ENCODE data around the gene AFAP1L2. TPM values are rescaled to one million over a fixed set of nuclear protein-coding genes. Genes with fewer than 3 reads are reported as not detected.

The AFAP1L2 gene
- total RNA-seq, 1 donor from 2014 or later: 4.8 TPM

- no peaks in the 10 kb centered on the region for H3K36me3 ChIP-seq
- TF ChIP-seq EZH2 (IDR thresholded peaks at IDR 0.05): no peak
- H3K27ac Mint-ChIP-seq: no peak overlapping the region
- peaks cover 2% of the 10 kb centered on the region for H3K9me3 Mint-ChIP-seq
- peaks cover 7% of the 10 kb centered on the region for H3K36me3 Mint-ChIP-seq
- DNase-seq (ENCODE audit: low spot score): no peak
- H2AFZ ChIP-seq (replicated peaks): no peak overlapping the region
- no peak overlapping the region for H3K27ac ChIP-seq
- H3F3A ChIP-seq (ENCODE audit: low read depth): no peaks in the 10 kb centered on the region
- peaks cover 13% of the 10 kb centered on the region for H3K27me3 Mint-ChIP-seq (ENCODE audit: insufficient read depth, low read depth)
- peaks cover 16% of the 10 kb centered on the region for H3K4me1 ChIP-seq
- H3K9me3 ChIP-seq (ENCODE audit: low read depth): no peaks in the 10 kb centered on the region
- H3K4me3 Mint-ChIP-seq: no peak overlapping the region
- no peaks in the 10 kb centered on the region for H3K79me2 ChIP-seq (ENCODE audit: low read depth)
- no peaks in the 10 kb centered on the region for H4K20me1 ChIP-seq (ENCODE audit: low read depth)
- no peak overlapping the region for H3K4me3 ChIP-seq
- H3K4me1 Mint-ChIP-seq: peaks cover 32% of the 10 kb centered on the region
- no peaks in the 10 kb centered on the region for H3K27me3 ChIP-seq
- H3K9ac ChIP-seq: no peak overlapping the region
- no peak overlapping the region for H3K4me2 ChIP-seq
Measured at GRCh38 chr10:114389426-114389825, 14.9 kb downstream of the AFAP1L2 start.

- no peaks in the 10 kb centered on the region for H3F3A ChIP-seq (ENCODE audit: low read depth)
- no peak overlapping the region for H3K9ac ChIP-seq
- Mint-ChIP-seq H3K27ac (no peak overlapping the region), H3K9me3 (peaks cover 2% of the 10 kb centered on the region), H3K4me1 (peaks cover 25% of the 10 kb centered on the region), H3K4me3 (no peak overlapping the region), H3K27me3 (ENCODE audit: insufficient read depth, low read depth) (peaks cover 9% of the 10 kb centered on the region), H3K36me3 (peaks cover 10% of the 10 kb centered on the region)
- H3K4me2 ChIP-seq: no peak overlapping the region
- no peaks in the 10 kb centered on the region for H3K27me3 ChIP-seq
- no peaks in the 10 kb centered on the region for H3K9me3 ChIP-seq (ENCODE audit: low read depth)
- no peaks in the 10 kb centered on the region for H4K20me1 ChIP-seq (ENCODE audit: low read depth)
- TF ChIP-seq CTCF (IDR thresholded peaks at IDR 0.05): no peak
- no peak for TF ChIP-seq EZH2phosphoT487 (IDR thresholded peaks at IDR 0.05)
- no peak for TF ChIP-seq EZH2 (IDR thresholded peaks at IDR 0.05)
- no peak overlapping the region for H2AFZ ChIP-seq (replicated peaks)
- DNase-seq (ENCODE audit: low spot score): no peak
- peaks cover 5% of the 10 kb centered on the region for H3K4me1 ChIP-seq
- no peak overlapping the region for H3K4me3 ChIP-seq
- no peaks in the 10 kb centered on the region for H3K36me3 ChIP-seq
- no peak overlapping the region for H3K27ac ChIP-seq
- H3K79me2 ChIP-seq (ENCODE audit: low read depth): no peaks in the 10 kb centered on the region
Measured at GRCh38 chr10:114388275-114388674, 16.0 kb downstream of the AFAP1L2 start.

- peaks cover 2% of the 10 kb centered on the region for H3K9me3 Mint-ChIP-seq
- peaks cover 10% of the 10 kb centered on the region for H3K36me3 Mint-ChIP-seq
- Histone ChIP-seq H3F3A (ENCODE audit: low read depth) (no peaks in the 10 kb centered on the region), H3K9ac (no peak overlapping the region), H3K4me2 (no peak overlapping the region), H3K27ac (no peak overlapping the region), H3K79me2 (ENCODE audit: low read depth) (no peaks in the 10 kb centered on the region), H2AFZ (replicated peaks) (no peak overlapping the region), H3K9me3 (ENCODE audit: low read depth) (no peaks in the 10 kb centered on the region), H4K20me1 (ENCODE audit: low read depth) (no peaks in the 10 kb centered on the region), H3K27me3 (no peaks in the 10 kb centered on the region), H3K4me3 (no peak overlapping the region), H3K4me1 (peaks cover 3% of the 10 kb centered on the region), H3K36me3 (no peaks in the 10 kb centered on the region)
- DNase-seq (ENCODE audit: low spot score): peak; percentile 23
- H3K27ac Mint-ChIP-seq: no peak overlapping the region
- TF ChIP-seq CTCF (IDR thresholded peaks at IDR 0.05) (peak; percentile 50), EZH2 (IDR thresholded peaks at IDR 0.05) (no peak), EZH2phosphoT487 (IDR thresholded peaks at IDR 0.05) (no peak)
- H3K4me1 Mint-ChIP-seq: peaks cover 22% of the 10 kb centered on the region
- peaks cover 9% of the 10 kb centered on the region for H3K27me3 Mint-ChIP-seq (ENCODE audit: insufficient read depth, low read depth)
- no peak overlapping the region for H3K4me3 Mint-ChIP-seq
Measured at GRCh38 chr10:114387784-114388183, 16.5 kb downstream of the AFAP1L2 start.

- Histone ChIP-seq H3K4me2 (no peak overlapping the region), H3K27me3 (no peaks in the 10 kb centered on the region), H3F3A (ENCODE audit: low read depth) (no peaks in the 10 kb centered on the region), H3K9ac (no peak overlapping the region), H3K9me3 (ENCODE audit: low read depth) (no peaks in the 10 kb centered on the region), H2AFZ (replicated peaks) (no peak overlapping the region), H3K4me1 (peaks cover 3% of the 10 kb centered on the region), H3K4me3 (no peak overlapping the region), H3K79me2 (ENCODE audit: low read depth) (no peaks in the 10 kb centered on the region), H3K27ac (no peak overlapping the region), H4K20me1 (ENCODE audit: low read depth) (no peaks in the 10 kb centered on the region), H3K36me3 (no peaks in the 10 kb centered on the region)
- no peak for DNase-seq (ENCODE audit: low spot score)
- Mint-ChIP-seq H3K27me3 (ENCODE audit: insufficient read depth, low read depth) (peaks cover 9% of the 10 kb centered on the region), H3K9me3 (peaks cover 2% of the 10 kb centered on the region), H3K4me3 (no peak overlapping the region), H3K36me3 (peaks cover 10% of the 10 kb centered on the region), H3K27ac (no peak overlapping the region), H3K4me1 (peaks cover 22% of the 10 kb centered on the region)
- TF ChIP-seq EZH2phosphoT487 (IDR thresholded peaks at IDR 0.05) (no peak), CTCF (IDR thresholded peaks at IDR 0.05) (no peak), EZH2 (IDR thresholded peaks at IDR 0.05) (no peak)
Measured at GRCh38 chr10:114386452-114386851, 17.9 kb downstream of the AFAP1L2 start.

Data from neural progenitor cell (in vitro differentiated cells).